GM19193 (cell line): ENCODE measurements around the gene DLG3.

ENCODE experiments used
- POLR2A ChIP-seq: IDR thresholded peaks from 4 replicates; pipeline ENCODE4 v1.6.1; 2011; ENCODE audit not compliant: insufficient read depth, insufficient read length; ENCODE audit errors: extremely low read depth

DLG3 gene

GRCh38 chrX:70444326-70444945 is at the start of gene DLG3:
Gene DLG3, plus strand, starts transcription at chrX:70444835. Its CDS starts 367 bp downstream, at chrX:70445202.
- TF ChIP-seq POLR2A = no peak

DNA sequence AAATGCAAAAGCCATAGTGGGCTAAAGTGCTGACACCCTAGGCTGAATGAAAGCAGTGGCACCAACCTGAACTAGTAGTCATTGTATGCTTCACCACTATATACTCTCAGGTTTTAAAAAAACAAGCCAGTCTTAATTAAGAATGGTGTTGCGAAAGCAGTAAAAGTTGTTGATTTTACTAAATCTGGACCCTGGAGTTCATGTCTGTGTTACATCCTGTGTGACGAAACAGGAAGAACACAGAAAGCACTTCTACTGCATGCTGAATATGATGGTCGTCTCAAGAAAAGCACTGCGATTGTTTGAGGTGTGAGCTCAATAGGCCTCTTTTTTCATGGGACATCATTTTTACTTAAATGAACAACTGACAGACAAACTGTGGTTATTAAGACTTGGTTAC is 45.7 kb upstream of the DLG3 start:
- no peak for TF ChIP-seq POLR2A

GRCh38 chrX:70402721-70403120 is 41.9 kb upstream of the DLG3 start:
- no peak for TF ChIP-seq POLR2A

GRCh38 chrX:70405003-70405402 is 39.6 kb upstream of the DLG3 start:
- TF ChIP-seq POLR2A = no peak

DNA sequence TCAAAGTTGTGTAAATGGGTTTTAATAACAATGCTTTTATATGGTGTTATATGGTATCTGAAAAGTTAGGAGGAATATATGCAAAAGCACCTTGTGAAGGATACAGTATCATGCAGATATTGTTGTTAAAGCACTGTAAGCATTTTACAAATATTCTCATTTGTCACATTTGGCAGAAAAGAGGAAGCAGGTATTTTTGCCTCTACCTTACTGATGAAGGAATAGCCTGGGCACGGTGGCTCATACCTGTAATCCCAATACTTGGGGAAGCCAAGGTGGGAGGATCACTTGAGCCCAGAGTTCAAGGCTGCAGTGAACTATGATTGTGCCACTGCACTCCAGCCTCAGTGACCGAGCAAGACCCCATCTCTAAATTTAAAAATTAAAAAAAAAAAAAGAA is 33.7 kb upstream of the DLG3 start:
- TF ChIP-seq POLR2A = no peak

- TF ChIP-seq POLR2A = no peak
Observed at GRCh38 chrX:70411475-70411874, 33.2 kb upstream of the DLG3 start.

- TF ChIP-seq POLR2A = no peak
Observed at GRCh38 chrX:70421618-70422017, 23.0 kb upstream of the DLG3 start.

- no peak for TF ChIP-seq POLR2A
Observed at GRCh38 chrX:70422851-70423341, 21.7 kb upstream of the DLG3 start, which contains the start of gene GDPD2. Gene GDPD2, plus strand, starts transcription at chrX:70423314. Its CDS starts 1,671 bp downstream, at chrX:70424985.

GRCh38 chrX:70423936-70424675 is 20.5 kb upstream of the DLG3 start:
- no peak for TF ChIP-seq POLR2A

DNA sequence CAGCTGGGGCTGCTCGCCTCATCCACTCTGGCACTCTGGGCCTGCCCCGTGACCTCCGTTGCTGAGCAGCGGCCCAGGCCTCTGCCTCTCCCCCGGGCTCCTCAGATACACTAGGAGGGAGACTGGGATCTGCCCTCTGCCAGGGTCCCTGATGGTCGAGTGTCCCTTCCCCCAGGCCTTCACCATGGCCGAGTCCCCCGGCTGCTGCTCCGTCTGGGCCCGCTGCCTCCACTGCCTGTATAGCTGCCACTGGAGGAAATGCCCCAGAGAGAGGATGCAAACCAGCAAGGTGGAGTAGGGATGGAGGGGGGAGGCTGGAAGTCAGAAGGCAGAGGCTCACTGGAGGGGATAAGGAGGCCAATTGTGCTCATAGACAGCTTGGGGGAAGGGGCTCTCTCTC is 19.8 kb upstream of the DLG3 start:
- no peak for TF ChIP-seq POLR2A

DNA sequence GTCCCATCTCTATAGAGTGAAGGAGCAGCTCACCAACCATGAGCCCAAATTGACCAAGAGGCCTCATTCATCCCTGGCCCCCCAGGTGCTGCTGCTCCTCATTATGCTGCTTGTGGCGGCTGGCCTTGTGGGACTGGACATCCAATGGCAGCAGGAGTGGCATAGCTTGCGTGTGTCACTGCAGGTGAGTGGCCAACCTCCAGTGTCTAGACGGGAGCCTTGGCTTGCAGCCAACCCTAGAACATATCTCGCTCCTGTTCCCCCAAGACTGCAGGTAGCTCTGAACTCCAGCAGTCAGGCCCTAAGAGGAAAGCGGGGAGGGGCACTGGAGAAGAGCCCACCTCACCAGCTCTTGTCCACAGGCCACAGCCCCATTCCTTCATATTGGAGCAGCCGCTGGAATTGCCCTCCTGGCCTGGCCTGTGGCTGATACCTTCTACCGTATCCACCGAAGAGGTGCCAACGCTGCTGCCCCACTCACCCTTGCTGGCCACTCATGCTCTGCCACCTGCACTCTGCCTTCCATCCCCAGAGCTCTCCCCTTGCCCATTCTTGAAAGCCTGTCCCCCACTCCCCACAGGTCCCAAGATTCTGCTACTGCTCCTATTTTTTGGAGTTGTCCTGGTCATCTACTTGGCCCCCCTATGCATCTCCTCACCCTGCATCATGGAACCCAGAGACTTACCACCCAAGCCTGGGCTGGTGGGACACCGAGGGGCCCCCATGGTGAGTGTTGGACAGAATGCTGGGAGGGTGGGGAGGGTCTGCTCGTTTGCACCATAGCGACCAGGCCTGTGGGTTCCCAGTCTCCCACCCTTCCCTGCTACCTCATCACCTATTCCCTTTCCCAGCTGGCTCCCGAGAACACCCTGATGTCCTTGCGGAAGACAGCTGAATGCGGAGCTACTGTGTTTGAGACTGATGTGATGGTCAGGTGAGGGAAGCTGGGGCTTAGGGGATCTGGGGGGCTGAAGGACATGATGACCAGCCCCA is 18.1 kb upstream of the DLG3 start:
- TF ChIP-seq POLR2A = no peak

DNA sequence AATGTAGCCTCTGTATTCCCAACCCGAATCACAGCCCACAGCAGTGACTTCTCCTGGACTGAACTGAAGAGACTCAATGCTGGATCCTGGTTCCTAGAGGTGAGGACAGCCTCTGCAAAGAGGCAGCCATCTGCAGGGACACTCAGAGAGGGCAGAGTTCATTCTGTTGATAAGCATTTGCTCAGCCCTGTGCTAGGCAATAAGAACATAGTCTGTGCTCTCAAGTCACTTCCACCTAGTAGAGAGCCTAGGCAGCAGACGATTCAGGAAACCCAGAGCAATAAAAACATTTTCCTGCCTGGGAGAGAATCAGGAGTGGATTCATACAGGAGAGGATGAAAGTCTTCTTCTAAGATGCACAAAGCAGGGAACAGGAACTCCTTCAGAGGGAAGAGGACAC is 17.3 kb upstream of the DLG3 start:
- TF ChIP-seq POLR2A = no peak

DNA sequence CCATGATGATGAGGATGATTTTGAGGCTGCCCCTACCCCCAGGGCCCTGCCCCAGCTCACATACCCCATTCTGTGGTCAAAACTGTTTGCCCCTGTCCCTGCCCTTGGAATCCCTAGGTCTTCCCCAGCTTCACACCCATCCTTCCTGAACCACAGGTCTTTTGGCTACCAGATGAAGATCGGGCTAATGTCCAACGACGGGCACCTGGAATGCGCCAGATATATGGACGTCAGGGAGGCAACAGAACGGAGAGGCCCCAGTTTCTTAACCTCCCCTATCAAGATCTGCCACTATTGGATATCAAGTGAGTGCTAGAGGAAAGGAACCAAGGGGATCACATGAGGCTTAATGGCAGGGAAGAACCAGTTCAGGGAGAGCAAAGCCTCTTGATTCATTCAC is 14.9 kb upstream of the DLG3 start:
- no peak for TF ChIP-seq POLR2A

DNA sequence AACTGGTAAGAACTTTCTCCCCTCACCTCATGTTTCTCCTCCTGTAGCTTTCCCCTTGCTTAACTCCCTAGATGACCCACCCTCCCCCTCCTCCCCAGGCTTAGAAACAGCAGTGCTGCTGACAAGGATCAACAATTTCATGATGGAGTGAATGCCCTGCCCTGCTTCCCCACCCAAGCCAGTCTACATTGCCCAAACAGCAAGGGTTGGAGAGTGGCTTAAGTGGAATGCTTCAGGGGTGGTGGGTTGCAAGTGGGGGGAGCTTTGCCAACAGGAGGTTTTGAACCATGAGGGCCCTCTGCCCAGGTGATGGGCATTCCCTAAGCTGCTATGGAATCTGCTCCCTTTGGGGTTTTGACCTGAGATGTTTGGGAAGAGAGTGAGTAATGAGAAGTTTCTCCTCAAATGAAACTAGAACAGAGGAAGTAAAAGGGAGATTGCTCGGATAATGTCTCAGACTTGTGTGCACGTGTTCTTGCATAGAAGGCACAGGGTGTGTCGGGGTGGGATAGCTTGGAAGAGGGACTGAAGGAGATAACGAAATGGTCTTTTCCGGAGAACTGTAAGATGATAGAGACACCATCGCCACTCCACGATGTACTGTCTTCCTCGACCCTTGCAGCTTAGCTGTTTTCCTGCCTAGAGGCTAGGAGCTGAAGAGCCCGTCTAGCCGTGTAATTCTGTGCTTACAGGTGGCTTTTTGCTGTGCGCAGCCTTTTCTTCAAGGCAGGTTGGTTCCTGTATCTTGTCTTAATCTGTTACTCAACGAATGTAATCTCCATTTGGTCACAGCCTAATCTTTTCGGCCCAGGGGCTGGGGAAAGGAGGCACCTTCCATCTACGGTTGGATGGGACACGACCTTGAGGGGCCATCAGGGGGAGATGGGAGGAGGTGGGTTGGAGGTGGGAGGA is 11.4 kb upstream of the DLG3 start:
- no peak for TF ChIP-seq POLR2A
